SK-N-DZ (cell line): ENCODE results near the gene ZNF385D.
"Not testable (repeated sequence)": the region's sequence is repeated elsewhere in the genome, so short reads cannot be mapped to it uniquely, and the experiment has no call there.

Source experiments
- DNase-seq: peaks from one replicate; pipeline ENCODE4 v3.0.0-alpha.2; 2015; ENCODE audit warnings: low spot score

Gene ZNF385D

DNA sequence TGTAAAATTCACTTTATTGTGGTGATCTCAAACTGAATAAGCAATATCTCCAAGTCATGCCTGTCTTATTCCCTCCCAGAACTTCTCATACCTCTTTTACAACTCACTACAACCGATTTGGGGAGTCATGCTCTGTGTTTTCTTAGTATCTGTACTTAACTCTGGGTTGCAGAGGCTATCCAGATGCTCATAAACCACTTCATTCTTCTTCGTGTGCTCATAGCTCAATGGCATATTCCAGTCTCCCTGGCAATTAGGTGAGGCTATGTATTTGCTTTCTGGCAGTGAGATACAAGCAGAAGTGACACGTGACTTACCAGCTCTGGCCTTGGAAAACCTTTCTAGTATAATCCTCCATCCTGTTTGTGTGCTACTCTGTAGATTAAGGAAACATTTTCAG, 360.9 kb downstream of the ZNF385D start:
- DNase-seq, result no peak

GRCh38 chr3:21387142-21387826, 363.7 kb downstream of the ZNF385D start:
- not testable (repeated sequence) for DNase-seq

DNA sequence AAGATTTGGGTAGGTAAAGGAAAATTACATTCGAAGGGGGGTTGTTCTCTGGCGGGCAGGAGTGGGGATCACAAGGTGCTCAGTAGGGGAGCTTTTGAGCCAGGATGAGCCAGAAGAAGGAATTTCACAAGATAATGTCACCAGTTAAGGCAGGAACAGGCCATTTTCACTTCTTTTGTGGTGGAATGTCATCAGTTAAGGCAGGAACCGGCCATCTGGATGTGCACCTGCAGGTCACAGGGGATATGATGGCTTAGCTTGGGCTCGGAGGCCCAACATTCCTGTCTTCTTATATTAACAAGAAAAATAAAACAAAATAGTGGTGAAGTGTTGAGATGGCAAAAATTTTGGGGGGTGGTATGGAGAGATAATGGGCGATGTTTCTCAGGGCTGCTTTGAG, 373.0 kb downstream of the ZNF385D start:
- DNase-seq, result not testable (repeated sequence)

DNA sequence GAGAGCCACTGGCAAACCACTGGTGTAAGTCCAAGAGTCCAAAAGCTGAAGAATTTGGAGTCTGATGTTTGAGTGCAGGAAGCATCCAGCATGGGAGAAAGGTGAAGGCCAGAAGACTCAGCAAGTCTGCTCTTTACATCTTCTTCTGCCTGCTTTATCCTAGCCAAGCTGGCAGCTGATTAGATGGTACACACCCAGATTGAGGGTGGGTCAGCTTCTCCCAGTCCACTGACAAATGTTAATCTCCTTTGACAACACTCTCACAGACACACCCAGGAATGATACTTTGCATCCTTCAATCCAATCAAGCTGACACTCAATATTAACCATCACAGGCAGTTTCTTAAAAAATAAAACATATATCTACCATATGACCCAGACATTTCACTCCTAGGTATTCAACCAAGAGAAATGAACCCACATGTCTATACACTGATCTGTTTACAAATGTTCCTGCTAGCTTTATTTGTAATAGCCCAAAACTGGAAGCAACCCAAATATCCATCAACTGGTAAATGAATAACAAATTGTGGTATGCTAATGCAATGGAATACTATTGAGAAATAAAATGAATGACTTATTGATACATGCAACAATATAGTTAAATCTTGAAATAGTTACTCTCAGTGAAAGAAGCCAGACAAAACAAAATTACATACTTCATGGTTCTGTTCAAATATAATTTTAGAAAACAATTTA, 373.8 kb downstream of the ZNF385D start:
- DNase-seq, result no peak

- DNase-seq, result no peak
Measured at GRCh38 chr3:21372316-21372715, 378.7 kb downstream of the ZNF385D start.
